Osteoblast (primary cell): ENCODE measurements around the gene ZSWIM6. TPM values are rescaled to one million over a fixed set of nuclear protein-coding genes. Genes with fewer than 3 reads are reported as not detected.
A peak's percentile ranks its signal among the peaks of the same experiment; 100 is the strongest.

Source experiments
- DNase-seq: peaks from one replicate; pipeline ENCODE4 v3.0.0; 2011; ENCODE audit warnings: low spot score, mixed read lengths; ENCODE audit not compliant: insufficient read length; ENCODE audit errors: missing footprints
- H2AFZ ChIP-seq: 2 replicates; pipeline ENCODE4 v1.6.0; 2011; ENCODE audit warnings: mild to moderate bottlenecking, low read length
- H3K27ac ChIP-seq: 2 replicates; pipeline ENCODE4 v1.5.1; 2011; ENCODE audit warnings: mild to moderate bottlenecking, low read depth, low read length, moderate library complexity
- H3K27me3 ChIP-seq: 2 replicates; pipeline ENCODE4 v1.6.0; 2012; ENCODE audit warnings: mild to moderate bottlenecking, control low read depth, inconsistent platforms, low read length, moderate library complexity; ENCODE audit not compliant: insufficient read depth
- H3K36me3 ChIP-seq: 2 replicates; pipeline ENCODE4 v1.5.1; 2011; ENCODE audit warnings: mild to moderate bottlenecking, low read length, control low read depth, moderate library complexity; ENCODE audit not compliant: insufficient read depth
- H3K4me1 ChIP-seq: 2 replicates; pipeline ENCODE4 v1.5.1; 2011; ENCODE audit warnings: mild to moderate bottlenecking, low read length, control low read depth, moderate library complexity; ENCODE audit not compliant: insufficient read depth
- H3K4me2 ChIP-seq: 2 replicates; pipeline ENCODE4 v1.6.0; 2011; ENCODE audit warnings: mild to moderate bottlenecking, low read length; ENCODE audit not compliant: insufficient read depth
- H3K4me3 ChIP-seq: fragments of 200-600 bp; sonication (generic); 3 replicates; pipeline ENCODE4 v1.5.1; 2012; ENCODE audit warnings: mild to moderate bottlenecking, low read length, inconsistent platforms; ENCODE audit not compliant: insufficient read depth
- H3K79me2 ChIP-seq: 2 replicates; pipeline ENCODE4 v1.6.0; 2012; ENCODE audit warnings: mild to moderate bottlenecking, low read length, control low read depth, inconsistent platforms; ENCODE audit not compliant: insufficient read depth
- H3K9me3 ChIP-seq: 2 replicates; pipeline ENCODE4 v1.5.1; 2011; ENCODE audit warnings: low read depth, low read length, control low read depth
- H4K20me1 ChIP-seq: 2 replicates; pipeline ENCODE4 v1.6.0; 2012; ENCODE audit warnings: mild to moderate bottlenecking, low read length, control low read depth; ENCODE audit not compliant: insufficient read depth
- CTCF ChIP-seq: IDR thresholded peaks from 2 replicates; pipeline ENCODE4 v1.5.1; 2011; ENCODE audit warnings: mild to moderate bottlenecking, low read depth, low read length, moderate library complexity; ENCODE audit errors: extremely low read depth
- total RNA-seq: library from RNA; depleted of rRNA; stranded (reverse); fragments of >200 nt; gene quantifications from 2 replicates; pipeline ENCODE4 v1.2.3, GENCODE V29; 2012

ZSWIM6 gene
- total RNA-seq, 1 donor: 10.5 TPM

DNA sequence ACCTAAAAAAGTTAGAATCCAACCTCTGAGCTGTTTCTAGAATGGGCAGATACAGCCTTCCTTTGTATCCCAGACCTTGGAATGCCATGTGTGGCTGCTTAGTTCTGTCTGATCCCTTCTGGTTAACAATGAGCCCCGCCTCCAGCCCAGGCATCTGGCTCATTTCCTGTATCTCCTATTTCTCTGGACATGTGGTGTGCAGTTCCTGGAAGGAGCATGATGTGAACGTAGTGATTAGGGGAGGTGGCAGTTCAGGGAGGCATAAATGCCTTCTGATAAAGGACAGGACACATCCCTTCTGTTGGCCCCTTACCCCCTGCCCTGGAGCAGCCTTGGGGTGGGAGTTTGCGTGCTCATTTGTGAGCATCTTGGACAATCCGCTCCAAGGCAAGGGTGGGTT is 243.0 kb downstream of the ZSWIM6 start:
- Histone ChIP-seq H3K4me3 (no peak overlapping the region), H3K4me2 (peak overlapping the region; percentile 33)
- no peak for DNase-seq

DNA sequence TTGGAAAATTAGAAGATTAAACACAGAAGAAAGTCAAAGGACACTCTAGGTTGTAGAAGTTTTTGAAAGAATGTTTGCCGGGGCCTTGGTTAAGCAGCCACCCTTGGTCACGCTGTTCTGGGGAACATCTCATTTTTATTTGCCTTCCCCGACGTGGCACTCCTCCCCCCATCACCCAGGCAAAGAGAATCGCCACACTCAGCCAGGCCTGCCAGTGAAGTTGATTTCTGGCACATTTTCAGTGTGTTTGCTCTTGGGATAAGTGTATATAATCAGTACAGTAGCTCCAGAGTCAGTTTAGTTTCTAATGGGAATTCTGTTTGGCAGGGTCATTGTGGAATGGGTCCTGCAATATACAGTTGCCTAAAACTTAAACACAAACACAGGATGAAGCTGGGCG is 243.5 kb downstream of the ZSWIM6 start:
- TF ChIP-seq CTCF: no peak
- H3K27me3 ChIP-seq: no peaks in the 10 kb centered on the region
- H3K4me2 ChIP-seq: no peak overlapping the region
- H3K79me2 ChIP-seq: no peaks in the 10 kb centered on the region
- no peaks in the 10 kb centered on the region for H3K9me3 ChIP-seq
- no peaks in the 10 kb centered on the region for H4K20me1 ChIP-seq
- DNase-seq: no peak
- no peak overlapping the region for H3K27ac ChIP-seq
- H3K4me3 ChIP-seq: no peak overlapping the region
- no peaks in the 10 kb centered on the region for H3K36me3 ChIP-seq
- H3K4me1 ChIP-seq: peaks cover 6% of the 10 kb centered on the region
- H2AFZ ChIP-seq: no peak overlapping the region

More for the DNA sequence above, 243.0 kb downstream of the ZSWIM6 start:
- Histone ChIP-seq H3K4me1 (peaks cover 6% of the 10 kb centered on the region), H4K20me1 (no peaks in the 10 kb centered on the region), H2AFZ (peak overlapping the region; percentile 53), H3K9me3 (no peaks in the 10 kb centered on the region), H3K79me2 (no peaks in the 10 kb centered on the region), H3K27me3 (no peaks in the 10 kb centered on the region), H3K27ac (no peak overlapping the region), H3K36me3 (no peaks in the 10 kb centered on the region)
- TF ChIP-seq CTCF: no peak

DNA sequence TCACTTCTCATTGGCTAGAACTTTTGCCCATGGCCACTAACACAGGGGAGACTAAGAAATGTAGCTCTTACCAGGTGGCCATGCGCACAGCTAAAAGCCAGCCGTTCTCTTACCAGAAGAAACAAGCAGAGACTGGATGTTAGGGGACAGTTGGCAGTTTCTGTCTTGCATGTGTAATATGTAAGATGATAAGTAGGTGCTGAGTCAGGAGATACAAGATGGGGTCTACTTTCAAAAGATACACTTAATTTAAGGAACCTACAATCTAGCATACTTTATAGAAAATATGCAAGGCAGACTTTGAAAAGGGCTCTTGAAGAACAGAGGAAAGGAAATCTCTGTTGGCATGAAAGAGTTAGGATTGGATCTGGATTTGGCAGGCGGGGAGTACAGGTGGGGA is 244.5 kb downstream of the ZSWIM6 start:
- Histone ChIP-seq H3K9me3 (no peaks in the 10 kb centered on the region), H3K27me3 (no peaks in the 10 kb centered on the region), H3K27ac (no peak overlapping the region), H3K4me3 (no peak overlapping the region), H3K4me2 (no peak overlapping the region), H3K36me3 (no peaks in the 10 kb centered on the region), H3K79me2 (no peaks in the 10 kb centered on the region), H3K4me1 (peaks cover 6% of the 10 kb centered on the region), H4K20me1 (no peaks in the 10 kb centered on the region), H2AFZ (no peak overlapping the region)
- DNase-seq: no peak
- TF ChIP-seq CTCF: no peak

GRCh38 chr5:61578858-61579503 is 246.9 kb downstream of the ZSWIM6 start:
- H3K4me1 ChIP-seq: peaks cover 6% of the 10 kb centered on the region
- no peak overlapping the region for H3K4me3 ChIP-seq
- TF ChIP-seq CTCF: no peak
- no peaks in the 10 kb centered on the region for H3K27me3 ChIP-seq
- H3K36me3 ChIP-seq: no peaks in the 10 kb centered on the region
- no peaks in the 10 kb centered on the region for H4K20me1 ChIP-seq
- H3K9me3 ChIP-seq: no peaks in the 10 kb centered on the region
- H3K27ac ChIP-seq: no peak overlapping the region
- H3K4me2 ChIP-seq: no peak overlapping the region
- no peak for DNase-seq
- H2AFZ ChIP-seq: no peak overlapping the region
- no peaks in the 10 kb centered on the region for H3K79me2 ChIP-seq
